Measurements from ENCODE around the gene OPCML. TPM values are rescaled to one million over a fixed set of nuclear protein-coding genes. Genes with fewer than 3 reads are reported as not detected.
"Not testable (repeated sequence)": the region's sequence is repeated elsewhere in the genome, so short reads cannot be mapped to it uniquely, and the experiment has no call there.

OPCML gene
- total RNA-seq, 2 donors from 2014 or later = 0.34 TPM; not detected in 1

DNA sequence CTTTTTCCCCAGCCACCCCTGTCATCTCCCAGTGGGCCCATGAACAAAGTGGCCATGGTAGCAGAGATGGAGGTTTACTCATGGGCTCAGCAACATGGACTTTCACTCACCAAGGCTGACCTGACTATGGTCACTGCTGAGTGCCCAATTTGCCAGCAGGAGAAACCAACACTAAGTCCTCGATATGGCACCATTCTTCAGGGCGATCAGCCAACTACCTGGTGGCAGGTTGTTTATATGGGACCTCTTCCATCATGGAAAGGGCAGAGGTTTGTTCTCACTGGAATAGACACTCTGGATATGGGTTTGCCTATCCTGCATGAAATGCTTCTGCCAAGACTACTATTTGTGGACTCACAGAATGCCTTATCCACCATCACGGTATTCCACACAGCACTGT is 1152.8 kb downstream of the OPCML start:
- H3K36me3 ChIP-seq = no peaks in the 10 kb centered on the region
- H3K9me3 ChIP-seq = no peaks in the 10 kb centered on the region
- H3K4me1 ChIP-seq (replicated peaks) = no peaks in the 10 kb centered on the region
- 88% methylated on average over 3 of the region's 3 CpGs for WGBS
- no peak overlapping the region for H3K4me3 ChIP-seq
- intact Hi-C loops (cut with DNase I) = no loop called here
- no peaks in the 10 kb centered on the region for H3K27me3 ChIP-seq (replicated peaks; ENCODE audit: insufficient read depth)
- no peak overlapping the region for H3K27ac ChIP-seq
- TF ChIP-seq POLR2AphosphoS5 (IDR thresholded peaks at IDR 0.05) = no peak
- TF ChIP-seq, protein P1, sequence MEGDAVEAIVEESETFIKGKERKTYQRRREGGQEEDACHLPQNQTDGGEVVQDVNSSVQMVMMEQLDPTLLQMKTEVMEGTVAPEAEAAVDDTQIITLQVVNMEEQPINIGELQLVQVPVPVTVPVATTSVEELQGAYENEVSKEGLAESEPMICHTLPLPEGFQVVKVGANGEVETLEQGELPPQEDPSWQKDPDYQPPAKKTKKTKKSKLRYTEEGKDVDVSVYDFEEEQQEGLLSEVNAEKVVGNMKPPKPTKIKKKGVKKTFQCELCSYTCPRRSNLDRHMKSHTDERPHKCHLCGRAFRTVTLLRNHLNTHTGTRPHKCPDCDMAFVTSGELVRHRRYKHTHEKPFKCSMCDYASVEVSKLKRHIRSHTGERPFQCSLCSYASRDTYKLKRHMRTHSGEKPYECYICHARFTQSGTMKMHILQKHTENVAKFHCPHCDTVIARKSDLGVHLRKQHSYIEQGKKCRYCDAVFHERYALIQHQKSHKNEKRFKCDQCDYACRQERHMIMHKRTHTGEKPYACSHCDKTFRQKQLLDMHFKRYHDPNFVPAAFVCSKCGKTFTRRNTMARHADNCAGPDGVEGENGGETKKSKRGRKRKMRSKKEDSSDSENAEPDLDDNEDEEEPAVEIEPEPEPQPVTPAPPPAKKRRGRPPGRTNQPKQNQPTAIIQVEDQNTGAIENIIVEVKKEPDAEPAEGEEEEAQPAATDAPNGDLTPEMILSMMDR (IDR thresholded peaks at IDR 0.05) = no peak
- no peak for TF ChIP-seq POLR2A (IDR thresholded peaks at IDR 0.05)
- DNase-seq (ENCODE audit: low spot score) = no peak

DNA sequence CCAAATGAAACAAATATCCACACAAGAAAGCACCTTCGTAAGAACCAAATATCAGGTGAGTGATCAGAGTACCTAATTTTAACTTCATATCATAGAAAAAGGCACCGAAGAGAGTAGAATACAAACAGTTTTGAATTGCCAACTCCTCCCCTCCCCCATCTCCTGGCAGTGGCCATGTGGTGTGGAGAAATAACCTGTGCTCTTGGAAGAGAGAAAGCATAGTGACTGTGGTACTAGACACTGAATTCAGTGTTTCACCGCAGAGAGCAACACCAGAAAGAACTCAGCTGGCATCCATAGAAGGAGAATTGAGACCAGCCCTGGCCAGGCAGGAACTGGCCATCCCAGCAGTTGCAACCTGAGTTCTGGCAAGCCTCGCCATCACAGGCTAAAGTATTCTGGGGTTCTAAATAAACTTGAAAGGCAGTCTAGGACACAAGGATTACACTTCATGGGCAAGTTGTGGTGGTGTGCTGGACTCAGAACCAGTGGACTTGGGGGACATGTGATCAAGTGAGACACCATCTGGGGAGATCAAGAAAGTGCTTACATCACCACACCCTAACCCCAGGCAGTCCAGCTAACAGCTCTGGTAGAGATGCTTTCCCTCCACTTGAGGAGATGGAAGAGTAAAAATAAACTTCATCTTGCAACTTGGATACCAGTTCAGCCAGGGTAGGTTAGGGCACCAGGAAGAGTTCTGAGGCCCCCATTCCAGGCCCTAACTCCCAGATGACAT is 1158.7 kb downstream of the OPCML start:
- intact Hi-C loops (cut with DNase I) = no loop called here
- H3K4me3 ChIP-seq = no peak overlapping the region
- WGBS = 94% methylated on average over 4 of the region's 4 CpGs

DNA sequence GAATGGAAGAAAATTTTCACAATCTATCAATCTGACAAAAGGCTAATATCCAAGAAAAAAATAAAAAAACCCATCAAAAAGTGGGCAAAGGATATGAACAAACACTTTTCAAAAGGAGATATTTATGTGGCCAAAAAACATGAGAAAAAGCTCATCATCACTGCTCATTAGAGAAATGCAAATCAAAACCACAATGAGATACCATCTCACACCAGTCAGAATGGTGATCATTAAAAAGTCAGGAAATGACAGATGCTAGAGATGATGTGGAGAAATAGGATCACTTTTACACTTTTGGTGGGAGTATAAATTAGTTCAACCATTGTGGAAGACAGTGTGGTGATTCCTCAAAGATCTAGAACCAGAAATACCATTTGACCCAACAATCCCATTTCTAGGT is 1162.2 kb downstream of the OPCML start:
- DNase-seq (ENCODE audit: low spot score); H3K27ac ChIP-seq; H3K9me3 ChIP-seq; H3K27me3 ChIP-seq (replicated peaks; ENCODE audit: insufficient read depth); intact Hi-C loops (cut with DNase I); H3K36me3 ChIP-seq; H3K4me3 ChIP-seq; H3K4me1 ChIP-seq (replicated peaks): not testable (repeated sequence)

More for the DNA sequence above, 1158.7 kb downstream of the OPCML start:
- no peaks in the 10 kb centered on the region for H3K9me3 ChIP-seq
- TF ChIP-seq POLR2A (IDR thresholded peaks at IDR 0.05) = no peak
- TF ChIP-seq, protein P1 (IDR thresholded peaks at IDR 0.05) = no peak
- TF ChIP-seq POLR2AphosphoS5 (IDR thresholded peaks at IDR 0.05) = no peak
- H3K27me3 ChIP-seq (replicated peaks; ENCODE audit: insufficient read depth) = no peaks in the 10 kb centered on the region
- no peak for DNase-seq (ENCODE audit: low spot score)
- H3K27ac ChIP-seq = no peak overlapping the region
- no peaks in the 10 kb centered on the region for H3K4me1 ChIP-seq (replicated peaks)
- H3K36me3 ChIP-seq = no peaks in the 10 kb centered on the region

DNA sequence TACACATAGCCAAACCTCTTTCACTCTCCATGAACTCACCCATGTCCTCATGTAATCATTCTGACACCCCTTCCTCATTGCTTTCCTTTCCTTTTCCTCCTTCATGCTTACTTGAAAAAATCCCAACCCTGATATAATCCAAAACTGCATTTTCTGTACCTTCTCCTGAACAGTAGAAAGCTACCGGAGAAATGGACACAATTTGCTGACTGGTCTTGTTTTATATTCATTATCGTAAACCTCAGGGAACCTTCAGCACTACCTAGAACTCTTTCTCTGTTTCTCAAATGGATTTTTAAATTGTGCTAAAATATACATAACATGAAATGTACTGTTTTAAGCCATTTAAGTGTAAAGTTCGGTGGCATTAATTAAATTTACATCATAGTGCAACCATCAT is 1165.0 kb downstream of the OPCML start:
- 86% methylated on average over 3 of the region's 3 CpGs for WGBS

DNA sequence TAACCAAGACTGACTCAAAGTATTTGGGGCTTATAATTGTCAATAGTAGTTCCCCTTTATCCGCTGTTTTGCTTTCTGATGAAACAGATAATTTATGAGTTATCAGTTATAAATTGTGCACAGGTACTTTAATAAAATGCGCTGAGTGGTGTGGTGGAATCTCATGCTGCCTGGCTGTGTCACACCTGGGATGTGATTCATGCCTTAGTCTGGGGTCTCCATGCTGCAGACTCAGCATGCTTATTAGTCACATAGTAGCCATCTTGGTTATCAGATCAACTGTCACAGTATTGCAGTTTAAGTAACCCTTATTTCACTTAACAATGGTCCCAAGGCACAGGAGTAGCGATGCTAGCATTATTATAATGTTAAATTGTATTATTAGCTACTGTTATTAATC is 1166.7 kb downstream of the OPCML start:
- no peaks in the 10 kb centered on the region for H3K4me1 ChIP-seq (replicated peaks)

More for the DNA sequence above, 1165.0 kb downstream of the OPCML start:
- Histone ChIP-seq H3K27ac (no peak overlapping the region), H3K9me3 (no peaks in the 10 kb centered on the region), H3K36me3 (no peaks in the 10 kb centered on the region), H3K4me3 (no peak overlapping the region), H3K4me1 (replicated peaks) (no peaks in the 10 kb centered on the region), H3K27me3 (replicated peaks; ENCODE audit: insufficient read depth) (no peaks in the 10 kb centered on the region)
- no peak for DNase-seq (ENCODE audit: low spot score)
- TF ChIP-seq POLR2A (IDR thresholded peaks at IDR 0.05) (no peak), POLR2AphosphoS5 (IDR thresholded peaks at IDR 0.05) (no peak)
- TF ChIP-seq, protein P1 (IDR thresholded peaks at IDR 0.05) = no peak
- intact Hi-C loops (cut with DNase I) = no loop called here

More for the DNA sequence above, 1166.7 kb downstream of the OPCML start:
- TF ChIP-seq POLR2AphosphoS5 (IDR thresholded peaks at IDR 0.05) (no peak), POLR2A (IDR thresholded peaks at IDR 0.05) (no peak)
- TF ChIP-seq, protein P1 (IDR thresholded peaks at IDR 0.05) = no peak
- intact Hi-C loops (cut with DNase I) = no loop called here
- Histone ChIP-seq H3K4me3 (no peak overlapping the region), H3K27me3 (replicated peaks; ENCODE audit: insufficient read depth) (no peaks in the 10 kb centered on the region), H3K36me3 (no peaks in the 10 kb centered on the region), H3K9me3 (no peaks in the 10 kb centered on the region), H3K27ac (no peak overlapping the region)
- WGBS = 96% methylated on average over 3 of the region's 3 CpGs
- no peak for DNase-seq (ENCODE audit: low spot score)

Small RNAs within 50 kb of the gene (small RNA-seq; reads per million reads assigned to genes)
- 0 reads per million in 2 donors for gene RF00026

Measured in prostate gland (tissue), 2 donors.